Activated T-cell treated with anti-CD3 and anti-CD28 coated beads, Interleukin-2, amount 50 U/mL, for 48 hours (primary cell): ENCODE results near the gene MRPL24.
"Not testable (repeated sequence)": the region's sequence is repeated elsewhere in the genome, so short reads cannot be mapped to it uniquely, and the experiment has no call there.

Experiments used
- DNase-seq, 2 experiments: peaks; one replicate each; pipeline ENCODE4 v3.0.0-alpha.2; 2020

Gene MRPL24

DNA sequence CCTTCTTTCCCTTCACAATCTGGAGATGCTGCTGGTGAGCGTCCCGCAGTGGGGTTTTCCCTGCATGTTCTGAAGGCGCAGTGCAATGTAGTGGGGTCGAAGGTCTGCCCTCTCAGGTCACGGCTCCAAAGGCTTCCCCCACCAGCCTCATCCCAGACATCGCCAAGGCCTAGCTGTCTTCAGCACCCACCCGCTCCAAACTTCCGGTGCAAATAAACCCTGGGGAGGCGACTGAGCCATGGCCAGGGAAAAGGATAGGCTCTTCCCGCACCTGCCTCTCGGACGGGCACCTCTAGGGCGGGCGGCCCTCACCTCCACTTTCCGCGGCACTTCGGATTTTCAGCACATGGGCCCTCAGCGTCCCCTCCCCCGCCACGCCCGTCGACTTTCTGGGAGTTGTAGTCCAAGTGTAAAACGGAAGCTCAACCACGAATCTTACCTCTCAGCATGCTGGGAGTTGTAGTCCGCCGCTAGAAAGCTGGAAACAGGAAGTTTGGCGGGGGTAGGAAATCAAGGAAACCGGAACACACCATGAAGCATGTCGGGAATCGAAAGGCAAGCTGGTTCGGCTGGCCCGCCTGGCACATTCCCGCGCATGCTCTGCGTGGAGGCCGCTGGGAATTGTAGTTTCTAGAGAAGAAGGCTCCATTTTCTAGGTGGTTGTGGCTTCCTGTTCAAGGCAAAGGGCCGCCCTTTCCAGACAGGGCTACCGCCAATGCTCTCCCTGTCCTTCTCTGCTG is at the start of gene MRPL24:
MRPL24 (minus strand) TSS at position 348 of the 740 bp plus-strand sequence. CDS start 2,384 bp downstream, outside the sequence.
- peak; percentile 96 to 97 for DNase-seq

DNA sequence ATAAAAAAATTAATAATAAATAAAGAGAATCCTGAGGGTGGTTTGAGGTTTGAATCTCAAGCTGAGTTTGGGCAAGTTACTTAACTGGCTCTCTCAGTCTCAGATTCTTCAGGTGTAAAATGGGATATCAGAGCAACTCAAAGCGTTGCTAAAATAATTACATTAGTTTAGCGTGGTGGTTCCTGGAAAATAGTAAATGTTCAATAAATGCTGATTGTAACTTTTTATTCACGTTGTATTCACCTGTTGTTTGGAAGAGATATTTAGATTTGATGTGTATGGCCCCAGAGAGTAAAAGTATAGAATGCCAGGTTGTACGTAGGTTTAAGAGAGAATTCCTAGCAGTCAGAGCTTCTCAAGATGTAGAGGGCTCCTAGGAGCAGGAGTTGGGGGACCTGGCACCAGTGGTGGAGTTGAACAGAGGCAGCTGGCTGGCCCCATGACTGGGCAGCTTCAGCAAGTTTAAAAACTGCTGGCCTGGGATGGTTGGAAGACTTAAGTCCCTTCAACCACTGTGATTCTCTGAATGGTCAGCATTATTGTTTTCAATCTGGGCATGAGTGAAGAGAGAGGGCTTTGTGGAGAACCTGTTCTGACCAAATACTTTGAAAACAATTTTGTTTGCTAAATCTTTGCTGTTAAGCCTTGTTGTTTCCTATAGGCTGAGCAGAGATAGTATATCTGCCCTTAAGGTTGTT is 48.9 kb upstream of the MRPL24 start:
- DNase-seq = no peak

DNA sequence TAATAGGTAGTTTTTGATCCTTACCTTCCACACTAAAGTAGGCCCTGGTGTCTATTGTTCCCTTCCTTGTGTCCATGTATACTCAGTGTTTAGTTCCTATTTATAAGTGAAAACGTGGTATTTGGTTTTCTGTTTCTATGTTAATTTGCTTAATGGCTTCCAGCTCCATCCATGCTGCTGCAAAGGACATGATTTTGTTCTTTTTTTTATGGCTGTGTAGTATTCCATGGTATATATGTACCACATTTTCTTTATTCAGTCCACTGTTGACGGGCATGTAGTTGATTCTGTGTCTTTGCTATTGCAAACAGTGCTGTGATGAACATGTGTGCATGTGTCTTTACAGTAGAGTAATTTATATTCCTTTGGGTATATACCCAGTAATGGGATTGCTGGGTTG is 47.2 kb upstream of the MRPL24 start:
- DNase-seq = no peak

DNA sequence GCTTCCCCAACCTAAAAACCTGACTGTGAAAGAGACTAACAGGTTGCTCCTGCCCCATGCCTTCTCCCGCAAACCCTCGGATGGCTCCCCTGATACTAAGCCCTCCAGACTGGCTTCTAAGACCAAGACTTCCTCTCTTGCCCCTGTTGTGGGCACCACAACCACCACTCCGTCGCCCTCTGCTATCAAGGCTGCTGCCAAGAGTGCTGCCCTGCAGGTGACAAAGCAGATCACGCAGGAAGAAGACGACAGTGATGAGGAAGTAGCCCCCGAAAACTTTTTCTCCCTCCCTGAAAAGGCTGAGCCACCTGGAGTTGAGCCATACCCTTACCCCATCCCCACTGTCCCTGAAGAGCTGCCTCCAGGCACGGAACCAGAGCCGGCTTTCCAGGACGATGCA is 45.8 kb upstream of the MRPL24 start:
- DNase-seq = no peak

DNA sequence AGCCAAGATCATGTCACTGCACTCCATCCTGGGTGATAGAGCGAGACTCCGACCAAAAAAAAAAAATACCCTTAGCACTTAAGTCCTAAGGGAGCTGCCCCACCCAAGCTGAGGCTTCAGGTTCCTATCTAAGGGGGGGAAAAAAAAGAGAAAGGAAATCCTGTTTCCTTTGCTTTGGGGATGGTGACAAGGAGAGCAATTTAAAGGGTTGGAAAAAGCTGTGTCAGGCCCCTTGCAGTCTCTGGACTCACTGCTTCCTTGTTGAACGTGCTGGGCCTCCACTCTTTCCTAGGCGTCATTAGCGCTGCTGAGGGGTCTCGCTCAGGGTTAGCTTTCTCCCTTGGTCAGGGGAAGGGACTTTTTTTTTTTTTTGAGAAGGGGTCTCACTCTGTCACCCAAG is 44.6 kb upstream of the MRPL24 start:
- no peak for DNase-seq

DNA sequence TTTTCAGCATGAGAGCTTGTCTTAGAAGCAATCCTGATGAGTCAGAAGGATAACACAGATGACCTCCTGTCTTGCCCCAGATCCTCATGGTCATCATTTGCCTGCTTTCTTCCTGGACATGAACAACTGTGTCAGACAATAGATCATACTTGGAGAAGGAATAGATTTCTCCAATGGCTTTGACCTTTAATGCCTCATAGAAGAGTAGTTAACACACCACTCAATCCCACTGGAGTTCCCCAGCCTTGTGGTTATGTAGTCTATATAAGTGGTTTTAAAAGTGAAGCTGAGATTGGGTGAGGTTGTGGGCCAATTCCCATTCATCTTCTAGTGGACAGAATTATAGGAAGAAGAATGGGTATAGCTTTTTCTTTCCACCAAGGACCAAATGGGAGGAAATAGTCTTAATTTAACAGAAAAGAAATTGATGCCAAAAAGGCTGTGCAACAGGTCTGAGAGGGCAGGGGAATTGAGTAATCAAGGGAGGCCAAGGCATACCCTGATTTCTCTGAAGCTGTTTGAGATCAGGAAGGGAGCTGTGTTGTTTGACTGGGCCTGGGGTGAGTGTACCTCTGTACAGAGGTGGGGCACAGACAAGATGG is 40.8 kb upstream of the MRPL24 start:
- DNase-seq = no peak

DNA sequence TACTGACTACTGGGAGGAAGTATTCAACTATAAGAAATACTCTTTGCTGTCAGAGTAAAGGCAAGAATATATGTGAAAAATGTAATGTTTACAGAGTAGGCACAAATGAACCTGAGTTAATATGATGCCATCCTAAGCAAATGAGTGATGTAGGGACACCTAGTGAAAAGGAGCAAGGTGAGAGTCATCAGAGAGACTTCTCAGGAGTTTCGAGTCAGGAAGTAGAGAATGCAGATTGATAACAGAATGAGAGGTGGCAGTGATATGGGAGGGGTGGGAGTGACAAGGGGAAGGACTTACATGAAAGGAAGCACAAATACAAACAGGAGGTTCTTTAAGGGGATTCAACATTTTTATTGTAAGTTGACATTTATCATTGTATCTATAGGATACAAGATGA is 36.7 kb upstream of the MRPL24 start:
- DNase-seq = no peak

DNA sequence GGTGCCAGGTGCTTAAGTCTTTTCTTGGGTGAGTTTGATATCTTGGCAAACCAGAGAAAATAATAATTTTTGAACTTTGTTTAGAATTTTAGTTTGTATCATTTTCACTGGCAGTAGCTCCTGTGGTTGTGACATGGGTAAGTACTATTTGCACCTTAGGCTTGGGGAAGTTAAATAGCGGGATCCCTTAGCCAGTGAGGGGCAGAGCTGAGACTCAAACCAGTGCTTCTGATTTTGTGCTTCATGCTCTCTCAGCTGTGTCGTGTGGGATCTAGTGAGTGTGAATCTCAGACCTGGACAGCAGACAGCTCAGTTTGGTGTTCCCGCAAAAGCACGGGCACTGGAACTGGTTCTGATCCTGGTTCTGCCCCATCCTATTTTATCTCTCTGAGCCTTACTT is 36.1 kb upstream of the MRPL24 start:
- no peak for DNase-seq

DNA sequence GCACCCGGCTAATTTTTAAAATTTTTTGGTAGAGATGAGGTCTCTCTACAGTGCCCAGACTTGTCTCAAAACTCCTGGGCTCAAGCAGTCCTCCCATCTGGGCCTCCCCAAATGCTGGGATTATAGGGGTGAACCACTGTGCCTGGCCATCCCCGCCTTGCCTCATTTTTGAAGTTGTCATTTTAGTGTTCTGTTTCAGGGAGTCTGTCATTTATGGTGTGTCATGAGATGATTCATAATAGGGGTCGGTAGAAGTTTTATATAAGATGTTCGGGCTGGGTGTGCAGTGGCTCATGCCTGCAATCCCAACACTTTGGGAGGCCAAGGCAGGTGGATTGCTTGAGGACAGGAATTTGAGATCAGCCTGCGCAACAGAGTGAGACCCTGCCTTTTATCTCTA is 34.9 kb upstream of the MRPL24 start:
- DNase-seq = peak; percentile 28 to 42

DNA sequence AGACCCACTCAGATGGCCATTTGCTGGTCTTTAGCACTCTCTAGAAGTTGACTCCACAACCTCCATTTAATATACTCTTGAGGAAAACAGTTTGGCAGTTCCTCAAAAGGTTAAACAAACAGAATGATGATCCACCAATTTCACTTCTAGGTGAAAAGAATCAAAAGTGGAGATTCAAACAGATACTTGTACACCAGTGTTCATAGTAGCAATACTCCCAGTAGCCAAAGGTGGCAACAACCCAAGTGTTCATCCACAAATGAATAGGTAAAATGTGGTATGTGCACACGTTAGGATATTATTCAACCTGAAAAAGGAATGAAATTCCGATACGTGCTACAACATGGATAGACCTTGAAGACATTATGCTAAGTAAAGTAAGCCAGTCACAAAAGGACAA is 32.7 kb upstream of the MRPL24 start:
- DNase-seq = no peak

DNA sequence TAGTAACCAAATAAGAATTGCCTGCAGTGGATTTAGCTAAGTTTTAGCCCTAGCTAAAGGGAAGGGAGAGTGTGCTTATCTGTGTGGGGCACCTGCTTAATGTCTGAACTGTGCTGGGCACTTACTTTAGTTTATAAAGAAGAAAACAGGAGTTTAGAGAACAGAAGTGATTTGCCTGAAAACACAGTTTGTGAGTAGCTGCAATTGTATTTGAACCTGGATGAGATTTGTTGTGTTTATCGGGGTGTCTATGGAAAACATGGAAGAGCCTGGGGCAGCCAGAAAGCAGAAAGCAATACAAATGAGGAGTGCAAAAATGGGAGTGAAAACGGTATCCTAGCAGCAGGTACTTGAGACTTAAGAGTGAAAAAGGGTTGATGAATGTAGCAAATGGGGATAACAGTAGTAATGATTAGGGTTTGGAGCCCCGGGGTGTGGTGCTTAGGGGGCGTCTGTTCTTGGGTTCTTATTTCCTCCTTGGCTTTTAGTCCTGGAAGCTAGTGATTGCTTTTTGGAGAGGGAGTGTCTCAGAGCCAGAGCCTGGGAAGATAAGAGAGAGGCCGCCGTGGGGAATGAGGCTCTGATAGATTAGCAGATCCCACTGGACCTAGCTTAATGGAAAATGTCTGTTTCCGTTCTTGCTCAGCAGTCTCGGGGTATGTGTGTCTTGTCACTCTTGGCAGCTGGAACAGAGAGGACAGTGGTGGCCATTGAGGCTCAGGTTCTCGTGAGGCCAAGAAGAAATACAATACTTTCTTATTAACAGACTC is 32.0 kb upstream of the MRPL24 start:
- no peak for DNase-seq

DNA sequence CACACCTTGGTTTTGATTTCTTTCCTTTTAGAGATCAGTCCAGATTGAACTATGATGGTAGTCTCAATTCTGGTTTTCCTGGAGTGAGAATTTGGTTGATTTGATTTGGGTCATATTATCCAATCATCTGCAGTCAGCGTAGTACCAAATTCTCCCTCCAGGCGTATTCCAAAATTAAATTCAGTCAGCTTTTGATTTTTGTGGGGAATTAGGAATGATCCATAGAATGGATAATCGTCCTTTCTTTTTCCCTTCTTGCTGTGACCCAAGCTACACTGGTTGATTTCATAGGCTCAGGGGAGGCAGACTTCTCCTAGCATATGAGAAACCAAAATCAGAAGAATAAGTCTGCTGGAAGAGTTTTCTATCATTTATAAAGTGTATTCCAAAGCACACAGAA is 31.3 kb upstream of the MRPL24 start:
- no peak for DNase-seq

DNA sequence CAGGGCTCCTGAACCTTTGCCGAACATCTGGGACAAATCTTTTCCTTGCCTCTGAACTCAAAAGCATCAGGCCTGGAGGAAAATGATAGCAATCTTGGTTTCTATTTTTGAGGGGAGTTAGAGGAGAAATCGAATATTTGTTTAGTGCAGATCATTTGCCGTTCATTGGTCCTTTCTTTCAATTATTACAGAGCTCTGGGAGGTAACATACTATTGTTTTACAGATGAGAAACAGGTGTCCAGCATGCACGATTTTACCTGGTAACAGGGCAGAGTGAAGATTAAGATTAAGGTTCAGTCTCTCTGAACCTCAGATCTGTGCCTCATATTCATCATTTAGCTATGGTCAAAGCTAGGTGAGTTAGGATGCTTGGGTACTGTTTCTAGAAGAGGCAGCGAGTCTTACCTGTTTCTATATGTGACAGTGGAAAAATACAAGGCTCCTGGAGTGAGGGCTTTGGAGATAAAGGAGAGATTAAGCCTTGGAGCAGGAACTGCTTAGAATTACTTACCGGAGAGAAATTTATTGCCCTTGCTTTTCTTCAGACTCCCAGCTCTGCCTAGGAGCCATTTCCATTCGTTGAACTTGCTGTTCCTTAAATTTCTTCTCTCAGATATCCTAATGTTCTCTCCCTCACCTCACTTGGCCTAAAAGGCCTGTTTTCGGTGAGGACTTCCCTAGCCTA is 27.9 kb upstream of the MRPL24 start:
- no peak for DNase-seq

DNA sequence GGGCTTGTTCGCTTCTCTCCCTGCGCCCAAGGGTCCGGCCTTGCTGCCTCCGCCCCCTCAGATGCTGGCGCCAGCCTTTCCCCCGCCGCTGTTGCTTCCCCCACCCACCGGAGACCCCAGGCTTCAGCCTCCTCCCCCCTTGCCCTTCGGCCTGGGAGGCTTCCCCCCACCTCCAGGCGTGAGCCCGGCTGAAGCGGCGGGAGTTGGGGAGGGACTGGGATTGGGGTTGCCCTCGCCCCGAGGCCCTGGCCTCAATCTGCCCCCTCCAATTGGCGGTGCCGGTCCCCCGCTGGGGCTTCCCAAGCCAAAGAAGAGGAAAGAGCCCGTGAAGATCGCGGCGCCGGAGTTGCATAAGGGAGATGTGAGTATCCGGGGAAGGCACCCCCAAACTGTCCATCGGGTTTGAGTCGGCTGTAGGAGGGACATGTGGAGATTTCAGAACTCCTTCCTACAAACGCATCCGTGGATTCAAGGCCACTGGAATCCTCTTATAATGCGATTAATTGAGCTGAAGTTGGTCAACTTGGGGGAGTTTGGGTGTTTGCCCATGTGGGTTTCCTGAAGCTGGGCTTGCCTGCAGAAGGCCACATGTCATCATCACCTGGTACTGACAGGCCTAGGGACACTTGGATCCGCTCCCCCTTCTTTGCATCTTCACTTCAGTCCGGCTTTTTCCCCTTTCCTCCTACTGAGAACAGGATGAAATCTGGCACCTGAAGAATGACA is 27.2 kb upstream of the MRPL24 start:
- DNase-seq = no peak

DNA sequence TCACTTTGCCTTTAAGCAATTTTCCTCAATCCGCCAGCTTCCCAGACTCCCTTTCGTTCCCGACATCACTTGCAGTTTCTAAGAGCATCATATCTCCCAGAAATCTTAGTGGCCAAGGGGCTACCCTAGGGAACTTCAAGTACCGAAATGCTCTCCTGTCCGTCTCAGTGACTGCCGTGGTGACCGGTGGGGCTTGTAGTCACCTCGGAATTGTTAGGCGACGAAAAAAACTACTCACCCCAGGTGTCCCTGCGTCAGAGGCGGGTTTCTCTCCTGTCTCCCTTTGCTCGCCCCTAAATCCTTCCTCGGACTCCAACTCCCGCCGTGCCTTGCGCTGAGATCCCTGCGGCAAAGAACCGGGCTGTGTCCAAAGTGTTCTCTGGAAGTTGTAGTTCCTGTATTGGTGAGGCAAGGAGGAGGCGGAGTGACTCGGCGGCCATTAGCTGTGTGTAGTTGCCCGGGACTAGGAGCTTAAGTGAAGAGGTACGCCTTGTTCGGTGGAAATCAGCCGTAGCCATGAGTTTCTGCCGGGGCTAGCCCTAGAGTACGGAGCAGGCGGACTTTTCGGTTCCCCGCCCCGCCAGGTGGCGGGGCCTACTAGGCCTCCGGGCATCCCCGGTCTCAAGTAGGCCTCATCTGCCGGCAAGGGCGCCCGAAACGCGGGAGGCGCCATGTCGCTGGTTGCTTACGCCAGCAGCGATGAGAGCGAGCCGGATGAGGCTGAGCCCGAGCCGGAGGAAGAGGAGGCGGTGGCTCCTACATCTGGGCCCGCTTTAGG is 26.4 kb upstream of the MRPL24 start, which contains the start of gene PRCC:
PRCC (plus strand) TSS at position 435 of the 778 bp plus-strand sequence; CDS start at position 672, 237 bp downstream.
- peak; percentile 96 to 97 for DNase-seq

DNA sequence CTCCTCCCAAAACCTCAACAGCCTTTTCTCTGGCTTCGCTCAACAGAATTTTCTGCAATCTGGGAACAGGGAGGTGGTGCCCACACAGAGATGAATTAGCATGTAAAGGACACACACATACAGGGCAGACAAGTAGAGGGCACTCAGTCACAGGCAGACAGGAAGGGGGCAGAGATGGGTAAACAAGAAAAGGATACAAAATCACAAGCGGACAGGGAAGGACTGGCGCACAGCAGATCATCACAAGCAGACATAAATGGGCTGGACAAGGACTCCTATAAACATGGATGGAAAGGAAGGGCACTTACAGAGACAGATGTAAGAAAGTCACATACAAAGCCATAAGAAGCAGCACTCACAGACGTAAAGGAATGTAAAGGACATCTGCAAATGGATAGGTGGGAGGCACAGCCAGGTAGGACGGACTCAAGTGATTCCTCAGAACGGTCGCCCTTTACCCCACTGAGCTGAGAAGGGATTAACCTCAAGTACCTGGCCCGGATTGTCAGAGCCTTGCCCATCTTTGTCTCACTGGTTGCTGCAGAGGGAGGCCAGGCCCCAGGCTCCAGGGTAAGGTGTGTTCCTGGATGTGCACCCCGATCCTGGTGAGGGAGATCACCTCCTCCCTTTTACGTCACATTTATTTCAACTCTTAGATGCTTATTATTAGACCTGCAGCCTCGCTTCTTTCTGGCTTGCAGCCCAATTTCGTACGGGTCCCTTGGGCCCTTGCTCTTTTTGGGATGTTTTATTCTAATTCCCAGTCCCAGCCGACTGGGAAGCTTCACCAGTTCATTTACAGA is 25.6 kb upstream of the MRPL24 start:
- no peak for DNase-seq

DNA sequence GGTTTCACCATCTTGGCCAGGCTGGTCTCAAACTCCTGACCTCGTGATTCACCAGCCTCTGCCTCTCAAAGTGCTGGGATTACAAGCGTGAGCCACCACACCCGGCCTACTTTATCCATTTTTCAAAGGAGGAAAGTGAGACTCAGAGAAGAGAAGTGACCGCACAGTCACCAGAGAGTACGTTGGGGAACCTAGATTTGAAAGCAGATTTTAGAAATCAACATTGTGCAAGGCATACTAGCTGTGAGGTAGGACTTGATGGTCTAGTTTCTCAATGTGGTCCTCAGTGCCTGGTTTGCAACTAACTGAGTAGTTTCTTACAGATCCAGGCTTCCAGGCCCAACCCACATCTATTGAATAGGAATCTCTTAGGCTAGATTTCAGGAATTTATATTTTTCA is 24.8 kb upstream of the MRPL24 start:
- DNase-seq = no peak

DNA sequence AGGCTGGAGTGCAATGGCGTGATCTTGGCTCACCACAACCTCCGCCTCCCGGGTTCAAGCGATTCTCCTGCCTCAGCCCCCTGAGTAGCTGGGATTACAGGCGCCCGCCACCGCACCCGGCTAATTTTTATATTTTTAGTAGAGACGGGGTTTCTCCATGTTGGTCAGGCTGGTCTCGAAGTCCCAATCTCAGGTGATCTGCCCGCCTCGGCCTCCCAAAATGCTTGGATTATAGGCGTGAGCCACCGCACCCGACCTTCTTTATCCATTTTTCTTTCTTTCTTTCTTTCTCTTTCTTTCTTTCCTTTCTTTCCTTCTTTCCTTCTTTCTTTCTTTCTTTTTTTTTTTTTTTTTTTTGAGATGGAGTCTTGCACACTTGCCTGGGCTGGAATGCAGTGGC is 24.2 kb upstream of the MRPL24 start:
- DNase-seq = not testable (repeated sequence)

DNA sequence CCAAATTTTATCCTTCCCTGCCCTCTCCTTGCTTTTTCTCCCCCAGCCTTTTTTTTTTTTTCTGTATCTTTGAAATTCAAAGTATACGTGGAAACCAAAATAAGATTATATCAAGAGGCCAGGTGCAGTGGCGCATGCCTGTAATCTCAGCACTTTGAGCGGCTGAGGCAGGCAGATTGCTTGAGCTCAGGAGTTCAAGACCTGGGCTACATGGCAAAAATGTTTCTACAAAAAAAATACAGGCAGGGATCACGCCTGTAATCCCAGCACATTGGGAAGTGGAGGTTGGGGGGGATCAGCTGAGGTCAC is 19.9 kb upstream of the MRPL24 start:
- DNase-seq = no peak

DNA sequence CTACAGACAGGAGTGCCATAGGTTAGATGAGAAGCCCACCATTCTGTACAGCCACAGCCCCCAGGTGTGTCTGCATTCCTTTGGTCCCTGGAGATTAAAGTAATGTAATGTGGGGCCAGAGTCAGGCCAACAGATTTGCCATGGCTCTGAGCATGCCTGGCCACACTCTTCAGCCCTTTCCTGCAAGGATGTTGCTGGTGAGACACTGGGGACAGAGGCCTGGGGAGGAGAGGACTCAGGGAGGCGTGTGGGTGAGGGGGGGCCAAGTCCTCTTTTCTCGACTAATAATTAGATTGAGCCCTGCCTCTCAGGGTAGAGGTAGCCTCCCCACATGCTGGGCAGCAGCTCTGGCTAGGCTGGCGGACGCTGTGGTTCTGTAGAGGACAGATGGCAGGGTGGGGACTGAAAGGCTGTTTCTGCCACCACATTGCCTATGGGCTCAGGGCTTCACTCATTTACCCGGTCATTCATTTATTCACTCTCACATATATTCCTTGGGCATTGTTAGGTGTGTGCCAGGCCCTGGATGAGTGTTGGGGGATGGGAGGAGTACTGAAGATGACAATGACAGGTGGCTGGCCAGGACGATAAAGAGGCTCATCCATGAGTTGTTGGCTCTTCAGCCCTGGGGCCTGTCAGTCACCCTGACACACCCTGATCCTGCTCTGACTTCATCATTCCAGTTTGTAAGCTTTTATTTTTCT is 19.4 kb upstream of the MRPL24 start:
- DNase-seq = no peak
